ENCODE results near the gene HMX2. TPM values are rescaled to one million over a fixed set of nuclear protein-coding genes. Genes with fewer than 3 reads are reported as not detected.
"Not testable (repeated sequence)": the region's sequence is repeated elsewhere in the genome, so short reads cannot be mapped to it uniquely, and the experiment has no call there.

HMX2 gene
- total and polyA plus RNA-seq, 2 donors, result 0.05 to 0.25 TPM

- Histone ChIP-seq H3K36me3 (ENCODE audit: control insufficient read depth in 2 of 2, insufficient read depth in 2 of 2, low read length in 1 of 2) (peaks cover 25 to 50% of the 10 kb centered on the region in 2 donors), H3K4me1 (ENCODE audit: control insufficient read depth in 2 of 2, insufficient read depth in 2 of 2, low read length in 2 of 2) (no peaks in the 10 kb centered on the region), H3K9me3 (ENCODE audit: control insufficient read depth in 2 of 2, insufficient read depth in 1 of 2, low read length in 1 of 2) (no peaks in the 10 kb centered on the region), H3K4me3 (ENCODE audit: low read length in 2 of 2) (no peak overlapping the region), H3K27me3 (ENCODE audit: control insufficient read depth in 2 of 2, insufficient read depth in 1 of 2, low read length in 1 of 2) (no peaks in the 10 kb centered on the region), H3K27ac (ENCODE audit: low read depth in 1 of 2, low read length in 1 of 2) (no peak overlapping the region)
- no peak for DNase-seq (ENCODE audit: low read depth in 6 of 9, low spot score in 9 of 9)
- over 99% methylated on average over 4 of the region's 4 CpGs for WGBS
Observed at GRCh38 chr10:123170961-123171360, 23.0 kb downstream of the HMX2 start.

- H3K4me1 ChIP-seq (ENCODE audit: control insufficient read depth in 2 of 2, insufficient read depth in 2 of 2, low read length in 2 of 2); H3K4me3 ChIP-seq (ENCODE audit: low read length in 2 of 2); H3K9me3 ChIP-seq (ENCODE audit: control insufficient read depth in 2 of 2, insufficient read depth in 1 of 2, low read length in 1 of 2); H3K27ac ChIP-seq (ENCODE audit: low read depth in 1 of 2, low read length in 1 of 2); DNase-seq (ENCODE audit: low read depth in 6 of 9, low spot score in 9 of 9); H3K27me3 ChIP-seq (ENCODE audit: control insufficient read depth in 2 of 2, insufficient read depth in 1 of 2, low read length in 1 of 2): not testable (repeated sequence)
- peaks cover 23 to 46% of the 10 kb centered on the region in 2 donors for H3K36me3 ChIP-seq (ENCODE audit: control insufficient read depth in 2 of 2, insufficient read depth in 2 of 2, low read length in 1 of 2)
- WGBS, result 98% methylated on average over 10 of the region's 10 CpGs
Observed at GRCh38 chr10:123171616-123172015, 23.7 kb downstream of the HMX2 start.

GRCh38 chr10:123175389-123176387, 27.8 kb downstream of the HMX2 start:
- Histone ChIP-seq H3K4me1 (ENCODE audit: control insufficient read depth in 2 of 2, insufficient read depth in 2 of 2, low read length in 2 of 2) (no peaks in the 10 kb centered on the region), H3K9me3 (ENCODE audit: control insufficient read depth in 2 of 2, insufficient read depth in 1 of 2, low read length in 1 of 2) (no peaks in the 10 kb centered on the region), H3K4me3 (ENCODE audit: low read length in 2 of 2) (no peak overlapping the region), H3K27ac (ENCODE audit: low read depth in 1 of 2, low read length in 1 of 2) (no peak overlapping the region), H3K36me3 (ENCODE audit: control insufficient read depth in 2 of 2, insufficient read depth in 2 of 2, low read length in 1 of 2) (peaks cover 3 to 28% of the 10 kb centered on the region in 2 donors), H3K27me3 (ENCODE audit: control insufficient read depth in 2 of 2, insufficient read depth in 1 of 2, low read length in 1 of 2) (no peaks in the 10 kb centered on the region)
- 95% methylated on average over 9 of the region's 9 CpGs for WGBS
- no peak for DNase-seq (ENCODE audit: low read depth in 6 of 9, low spot score in 9 of 9)

- H3K27me3 ChIP-seq (ENCODE audit: control insufficient read depth in 2 of 2, insufficient read depth in 1 of 2, low read length in 1 of 2); H3K4me1 ChIP-seq (ENCODE audit: control insufficient read depth in 2 of 2, insufficient read depth in 2 of 2, low read length in 2 of 2); H3K27ac ChIP-seq (ENCODE audit: low read depth in 1 of 2, low read length in 1 of 2); H3K4me3 ChIP-seq (ENCODE audit: low read length in 2 of 2); DNase-seq (ENCODE audit: low read depth in 6 of 9, low spot score in 9 of 9); H3K9me3 ChIP-seq (ENCODE audit: control insufficient read depth in 2 of 2, insufficient read depth in 1 of 2, low read length in 1 of 2): not testable (repeated sequence)
- WGBS, result 96% methylated on average over 4 of the region's 4 CpGs
- H3K36me3 ChIP-seq (ENCODE audit: control insufficient read depth in 2 of 2, insufficient read depth in 2 of 2, low read length in 1 of 2), result peaks cover 3 to 19% of the 10 kb centered on the region in 2 donors
Observed at GRCh38 chr10:123178390-123178789, 30.5 kb downstream of the HMX2 start.

GRCh38 chr10:123180101-123181090, 32.5 kb downstream of the HMX2 start:
- no peaks in the 10 kb centered on the region for H3K4me1 ChIP-seq (ENCODE audit: control insufficient read depth in 2 of 2, insufficient read depth in 2 of 2, low read length in 2 of 2)
- H3K27me3 ChIP-seq (ENCODE audit: control insufficient read depth in 2 of 2, insufficient read depth in 1 of 2, low read length in 1 of 2), result no peaks in the 10 kb centered on the region
- no peak overlapping the region for H3K4me3 ChIP-seq (ENCODE audit: low read length in 2 of 2)
- H3K9me3 ChIP-seq (ENCODE audit: control insufficient read depth in 2 of 2, insufficient read depth in 1 of 2, low read length in 1 of 2), result peaks cover 2 to 9% of the 10 kb centered on the region in 2 donors
- no peak for DNase-seq (ENCODE audit: low read depth in 6 of 9, low spot score in 9 of 9)
- H3K36me3 ChIP-seq (ENCODE audit: control insufficient read depth in 2 of 2, insufficient read depth in 2 of 2, low read length in 1 of 2), result peaks cover 7 to 13% of the 10 kb centered on the region in 2 donors
- no peak overlapping the region for H3K27ac ChIP-seq (ENCODE audit: low read depth in 1 of 2, low read length in 1 of 2)
- WGBS, result over 99% methylated on average over 7 of the region's 7 CpGs

DNA sequence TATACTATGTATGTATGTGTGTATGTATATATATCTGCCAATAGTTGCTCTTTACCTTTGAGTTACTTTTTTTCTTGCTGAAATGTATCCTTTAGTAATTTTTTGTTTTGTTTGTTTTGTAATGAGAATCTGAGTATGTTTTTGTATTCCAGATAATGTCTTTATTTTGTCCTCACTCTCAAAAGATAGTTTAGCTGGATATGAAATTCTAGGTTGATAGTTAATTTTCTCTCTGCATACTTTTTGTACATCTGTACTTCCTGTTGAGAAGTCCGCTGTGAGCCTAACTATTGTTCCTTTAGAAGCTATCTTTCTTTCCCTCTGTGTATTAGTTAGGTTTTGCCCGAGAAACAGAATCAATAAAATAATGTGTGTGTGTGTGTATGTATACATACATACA, 35.8 kb downstream of the HMX2 start:
- 98% methylated on average over 2 of the region's 2 CpGs for WGBS
- no peaks in the 10 kb centered on the region for H3K4me1 ChIP-seq (ENCODE audit: control insufficient read depth in 2 of 2, insufficient read depth in 2 of 2, low read length in 2 of 2)
- H3K36me3 ChIP-seq (ENCODE audit: control insufficient read depth in 2 of 2, insufficient read depth in 2 of 2, low read length in 1 of 2), result peaks cover 0 to 7% of the 10 kb centered on the region in 2 donors
- no peak overlapping the region for H3K4me3 ChIP-seq (ENCODE audit: low read length in 2 of 2)
- no peak for DNase-seq (ENCODE audit: low read depth in 6 of 9, low spot score in 9 of 9)
- H3K27ac ChIP-seq (ENCODE audit: low read depth in 1 of 2, low read length in 1 of 2), result no peak overlapping the region
- H3K9me3 ChIP-seq (ENCODE audit: control insufficient read depth in 2 of 2, insufficient read depth in 1 of 2, low read length in 1 of 2), result peaks cover 3 to 11% of the 10 kb centered on the region in 2 donors
- H3K27me3 ChIP-seq (ENCODE audit: control insufficient read depth in 2 of 2, insufficient read depth in 1 of 2, low read length in 1 of 2), result no peaks in the 10 kb centered on the region

DNA sequence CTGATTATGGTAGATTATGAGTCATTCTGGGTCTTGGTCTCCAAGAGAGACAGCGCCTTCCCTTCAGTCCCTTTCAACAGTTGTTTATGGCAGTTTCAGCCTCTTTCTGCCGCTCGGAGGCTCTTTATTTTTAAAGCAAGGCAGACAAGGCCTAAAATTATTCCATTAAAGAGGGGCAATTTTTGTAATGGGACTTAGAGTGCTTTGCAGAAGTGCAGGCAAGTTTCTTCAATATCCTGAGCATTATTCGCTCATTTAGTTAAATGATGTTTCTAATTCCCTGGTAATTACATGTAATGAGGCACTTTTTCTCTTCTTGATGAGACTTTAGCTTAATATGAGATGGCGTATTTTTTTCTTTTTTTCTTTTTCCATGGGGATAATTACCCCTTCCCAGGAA, 39.8 kb downstream of the HMX2 start:
- DNase-seq (ENCODE audit: low read depth in 6 of 9, low spot score in 9 of 9), result no peak
- Histone ChIP-seq H3K27ac (ENCODE audit: low read depth in 1 of 2, low read length in 1 of 2) (no peak overlapping the region), H3K4me3 (ENCODE audit: low read length in 2 of 2) (no peak overlapping the region), H3K4me1 (ENCODE audit: control insufficient read depth in 2 of 2, insufficient read depth in 2 of 2, low read length in 2 of 2) (no peaks in the 10 kb centered on the region), H3K36me3 (ENCODE audit: control insufficient read depth in 2 of 2, insufficient read depth in 2 of 2, low read length in 1 of 2) (peaks cover 0 to 18% of the 10 kb centered on the region in 2 donors), H3K9me3 (ENCODE audit: control insufficient read depth in 2 of 2, insufficient read depth in 1 of 2, low read length in 1 of 2) (peaks cover 3 to 10% of the 10 kb centered on the region in 2 donors), H3K27me3 (ENCODE audit: control insufficient read depth in 2 of 2, insufficient read depth in 1 of 2, low read length in 1 of 2) (no peaks in the 10 kb centered on the region)
- WGBS, result 98% methylated on average over 5 of the region's 5 CpGs

GRCh38 chr10:123191886-123192285, 44.0 kb downstream of the HMX2 start:
- Histone ChIP-seq H3K4me1 (ENCODE audit: control insufficient read depth in 2 of 2, insufficient read depth in 2 of 2, low read length in 2 of 2) (no peaks in the 10 kb centered on the region), H3K36me3 (ENCODE audit: control insufficient read depth in 2 of 2, insufficient read depth in 2 of 2, low read length in 1 of 2) (peaks cover 0 to 12% of the 10 kb centered on the region in 2 donors), H3K4me3 (ENCODE audit: low read length in 2 of 2) (no peak overlapping the region), H3K9me3 (ENCODE audit: control insufficient read depth in 2 of 2, insufficient read depth in 1 of 2, low read length in 1 of 2) (no peaks in the 10 kb centered on the region), H3K27me3 (ENCODE audit: control insufficient read depth in 2 of 2, insufficient read depth in 1 of 2, low read length in 1 of 2) (no peaks in the 10 kb centered on the region), H3K27ac (ENCODE audit: low read depth in 1 of 2, low read length in 1 of 2) (no peak overlapping the region)
- 97% methylated on average over 8 of the region's 8 CpGs for WGBS
- no peak for DNase-seq (ENCODE audit: low read depth in 6 of 9, low spot score in 9 of 9)

Data from thymus (tissue), 11 donors.